WTC11 (cell line): Measurements from ENCODE around the gene EXOSC7.

Source experiments
- SMAD3 ChIP-seq: sonication (generic); formaldehyde crosslinking; IDR thresholded peaks from 2 replicates; pipeline ENCODE4 v1.8.0; 2022; ENCODE audit warnings: missing genetic modification reagents, mild to moderate bottlenecking, borderline replicate concordance
- ZNF121 ChIP-seq: sonication (generic); formaldehyde crosslinking; IDR thresholded peaks from 2 replicates; pipeline ENCODE4 v1.8.0; 2023; ENCODE audit warnings: missing genetic modification reagents
- ZNF263 ChIP-seq: sonication (generic); formaldehyde crosslinking; IDR thresholded peaks from 2 replicates; pipeline ENCODE4 v1.8.1; 2022; ENCODE audit warnings: low read depth, mild to moderate bottlenecking, moderate library complexity, missing genetic modification reagents
- TF ChIP-seq, protein P1 (sequence below): fragments of 200-600 bp; IDR thresholded peaks from 2 replicates; pipeline ENCODE4 v1.8.0; 2022; ENCODE audit warnings: antibody characterized with exemption
- TF ChIP-seq, protein P2 (sequence below): sonication (generic); formaldehyde crosslinking; IDR thresholded peaks from 2 replicates; pipeline ENCODE4 v1.8.0; 2022; ENCODE audit warnings: mild to moderate bottlenecking, missing genetic modification reagents

DNA sequence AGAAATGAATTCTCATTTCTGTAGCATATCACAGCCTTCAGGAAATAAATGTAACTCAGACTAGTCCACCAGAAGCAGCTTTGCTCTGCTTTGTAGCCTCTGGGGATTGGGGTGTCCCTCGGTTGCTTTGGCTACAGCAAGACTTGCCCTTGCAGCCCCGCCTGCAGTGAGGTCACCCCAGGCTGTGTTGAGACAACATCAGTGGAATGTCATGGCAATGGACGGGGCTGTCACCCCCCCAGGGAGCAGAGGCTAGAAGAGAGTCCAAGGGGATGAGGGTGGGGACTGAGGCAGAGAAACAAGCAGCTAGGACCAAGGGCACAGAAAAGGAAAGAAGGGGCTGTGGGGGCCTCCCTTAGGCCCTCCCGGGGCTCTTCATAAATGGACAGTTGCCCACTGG lies 50.9 kb downstream of the EXOSC7 start:
- TF ChIP-seq ZNF263 (CRISPR knock-in tag), result no peak
- TF ChIP-seq, protein P1, sequence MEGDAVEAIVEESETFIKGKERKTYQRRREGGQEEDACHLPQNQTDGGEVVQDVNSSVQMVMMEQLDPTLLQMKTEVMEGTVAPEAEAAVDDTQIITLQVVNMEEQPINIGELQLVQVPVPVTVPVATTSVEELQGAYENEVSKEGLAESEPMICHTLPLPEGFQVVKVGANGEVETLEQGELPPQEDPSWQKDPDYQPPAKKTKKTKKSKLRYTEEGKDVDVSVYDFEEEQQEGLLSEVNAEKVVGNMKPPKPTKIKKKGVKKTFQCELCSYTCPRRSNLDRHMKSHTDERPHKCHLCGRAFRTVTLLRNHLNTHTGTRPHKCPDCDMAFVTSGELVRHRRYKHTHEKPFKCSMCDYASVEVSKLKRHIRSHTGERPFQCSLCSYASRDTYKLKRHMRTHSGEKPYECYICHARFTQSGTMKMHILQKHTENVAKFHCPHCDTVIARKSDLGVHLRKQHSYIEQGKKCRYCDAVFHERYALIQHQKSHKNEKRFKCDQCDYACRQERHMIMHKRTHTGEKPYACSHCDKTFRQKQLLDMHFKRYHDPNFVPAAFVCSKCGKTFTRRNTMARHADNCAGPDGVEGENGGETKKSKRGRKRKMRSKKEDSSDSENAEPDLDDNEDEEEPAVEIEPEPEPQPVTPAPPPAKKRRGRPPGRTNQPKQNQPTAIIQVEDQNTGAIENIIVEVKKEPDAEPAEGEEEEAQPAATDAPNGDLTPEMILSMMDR, result no peak
- TF ChIP-seq, protein P2, sequence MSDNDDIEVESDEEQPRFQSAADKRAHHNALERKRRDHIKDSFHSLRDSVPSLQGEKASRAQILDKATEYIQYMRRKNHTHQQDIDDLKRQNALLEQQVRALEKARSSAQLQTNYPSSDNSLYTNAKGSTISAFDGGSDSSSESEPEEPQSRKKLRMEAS (CRISPR knock-in tag), result no peak
- no peak for TF ChIP-seq SMAD3
- TF ChIP-seq ZNF121 (CRISPR knock-in tag), result no peak
